H9 (cell line): ENCODE data around the gene SELENOV. TPM values are rescaled to one million over a fixed set of nuclear protein-coding genes. Genes with fewer than 3 reads are reported as not detected.
A peak's percentile ranks its signal among the peaks of the same experiment; 100 is the strongest.

Experiments
- DNase-seq: peaks from one replicate; pipeline ENCODE4 v3.0.0-alpha.2; 2017
- H2AFZ ChIP-seq: one replicate; pipeline ENCODE4 v1.6.1; 2013; ENCODE audit warnings: mild to moderate bottlenecking, low read length, control low read depth, moderate library complexity
- H2AK5ac ChIP-seq: 2 replicates; pipeline ENCODE4 v1.6.1; 2013; ENCODE audit warnings: low read length, control low read depth, mixed read lengths; ENCODE audit not compliant: insufficient read length
- H2BK120ac ChIP-seq: one replicate; pipeline ENCODE4 v1.6.1; 2013; ENCODE audit warnings: low read depth, mild to moderate bottlenecking, low read length, control low read depth, inconsistent platforms; ENCODE audit not compliant: poor library complexity, severe bottlenecking
- H2BK12ac ChIP-seq: 2 replicates; pipeline ENCODE4 v1.6.1; 2013; ENCODE audit warnings: low read length, control low read depth, mixed read lengths, low read depth; ENCODE audit not compliant: insufficient read length
- H2BK15ac ChIP-seq: 2 replicates; pipeline ENCODE4 v1.6.1; 2013; ENCODE audit warnings: low read depth, low read length, control low read depth
- H2BK20ac ChIP-seq: one replicate; pipeline ENCODE4 v1.6.1; 2013; ENCODE audit warnings: low read depth, mild to moderate bottlenecking, low read length, control low read depth, inconsistent platforms; ENCODE audit not compliant: poor library complexity, severe bottlenecking
- H2BK5ac ChIP-seq: 2 replicates; pipeline ENCODE4 v1.6.1; 2013; ENCODE audit warnings: low read length, control low read depth, mixed read lengths; ENCODE audit not compliant: insufficient read length
- H3K14ac ChIP-seq: 2 replicates; pipeline ENCODE4 v1.6.1; 2013; ENCODE audit warnings: low read length, control low read depth; ENCODE audit not compliant: insufficient read depth
- H3K18ac ChIP-seq: 2 replicates; pipeline ENCODE4 v1.6.1; 2013; ENCODE audit warnings: low read depth, mild to moderate bottlenecking, mixed read lengths, low read length, control low read depth; ENCODE audit not compliant: insufficient read length
- H3K23ac ChIP-seq: 2 replicates; pipeline ENCODE4 v1.6.1; 2013; ENCODE audit warnings: low read length, control low read depth, mixed read lengths, low read depth; ENCODE audit not compliant: insufficient read length
- H3K23me2 ChIP-seq: 2 replicates; pipeline ENCODE4 v1.6.1; 2013; ENCODE audit warnings: low read depth, mild to moderate bottlenecking, mixed read lengths, low read length, control low read depth; ENCODE audit not compliant: insufficient read length, poor library complexity, severe bottlenecking
- H3K27ac ChIP-seq: 2 replicates; pipeline ENCODE4 v1.5.1; 2013; ENCODE audit warnings: low read length, control low read depth, mixed read lengths, low read depth; ENCODE audit not compliant: insufficient read length
- H3K27me3 ChIP-seq: 2 replicates; pipeline ENCODE4 v1.6.1; 2013; ENCODE audit warnings: low read length, control low read depth, inconsistent platforms; ENCODE audit not compliant: insufficient read depth
- H3K4ac ChIP-seq: 2 replicates; pipeline ENCODE4 v1.6.1; 2013; ENCODE audit warnings: low read depth, mild to moderate bottlenecking, control low read depth, inconsistent platforms, low read length, moderate library complexity
- H3K4me1 ChIP-seq: 2 replicates; pipeline ENCODE4 v1.6.1; 2013; ENCODE audit warnings: low read length, control low read depth, inconsistent platforms; ENCODE audit not compliant: insufficient read depth
- H3K4me2 ChIP-seq: 2 replicates; pipeline ENCODE4 v1.6.1; 2013; ENCODE audit warnings: low read length, control low read depth, mixed read lengths; ENCODE audit not compliant: insufficient read length, insufficient read depth
- H3K56ac ChIP-seq: 2 replicates; pipeline ENCODE4 v1.6.1; 2013; ENCODE audit warnings: low read depth, mild to moderate bottlenecking, mixed read lengths, low read length, control low read depth; ENCODE audit not compliant: insufficient read length
- H3K79me1 ChIP-seq: 2 replicates; pipeline ENCODE4 v1.6.1; 2013; ENCODE audit warnings: low read depth, mild to moderate bottlenecking, moderate library complexity, low read length, control low read depth, inconsistent platforms; ENCODE audit not compliant: insufficient read depth, poor library complexity, severe bottlenecking
- H3K79me2 ChIP-seq: 2 replicates; pipeline ENCODE4 v1.6.1; 2013; ENCODE audit warnings: low read length, control low read depth, inconsistent platforms; ENCODE audit not compliant: insufficient read depth
- H3K9ac ChIP-seq: 2 replicates; pipeline ENCODE4 v1.6.1; 2013; ENCODE audit warnings: low read length, control low read depth, mixed read lengths; ENCODE audit not compliant: insufficient read length; ENCODE audit errors: extremely low read depth
- H3K9me3 ChIP-seq: one replicate; pipeline ENCODE4 v1.6.1; 2013; ENCODE audit warnings: low read depth, low read length, inconsistent platforms; ENCODE audit not compliant: control insufficient read depth
- H3T11ph ChIP-seq: one replicate; pipeline ENCODE4 v1.6.1; 2013; ENCODE audit warnings: mild to moderate bottlenecking, low read length, control low read depth, inconsistent platforms
- H4K20me1 ChIP-seq: one replicate; pipeline ENCODE4 v1.6.1; 2013; ENCODE audit not compliant: control insufficient read depth, insufficient read length, insufficient read depth
- H4K5ac ChIP-seq: 2 replicates; pipeline ENCODE4 v1.6.1; 2013; ENCODE audit warnings: low read depth, mild to moderate bottlenecking, mixed read lengths, low read length, control low read depth; ENCODE audit not compliant: insufficient read length
- H4K8ac ChIP-seq: replicated peaks from 2 replicates; pipeline ENCODE4 v1.6.1; 2013; ENCODE audit warnings: low read length, control low read depth, mixed read lengths, low read depth; ENCODE audit not compliant: insufficient read length
- H4K91ac ChIP-seq: 2 replicates; pipeline ENCODE4 v1.6.1; 2013; ENCODE audit warnings: low read depth, mild to moderate bottlenecking, moderate library complexity, mixed read lengths, low read length, control low read depth; ENCODE audit not compliant: insufficient read length
- H3K27ac Mint-ChIP-seq, 3 experiments: 2 replicates in 2 of 3; 3 replicates in 1 of 3; pipeline ENCODE4 v1.8.0; 2020 to 2021; ENCODE audit warnings: mixed read lengths in 3 of 3, mild to moderate bottlenecking in 1 of 3, moderate library complexity in 1 of 3
- H3K27me3 Mint-ChIP-seq: 2 replicates; pipeline ENCODE4 v1.8.0; 2021; ENCODE audit warnings: low read depth, mild to moderate bottlenecking, moderate library complexity, mixed read lengths
- H3K36me3 Mint-ChIP-seq, 3 experiments: 2 replicates in 2 of 3; 3 replicates in 1 of 3; pipeline ENCODE4 v1.8.0; 2020 to 2021; ENCODE audit warnings: low read depth in 3 of 3, mixed read lengths in 3 of 3; ENCODE audit not compliant: insufficient read depth in 1 of 3
- H3K4me1 Mint-ChIP-seq, 2 experiments: 2 replicates each; pipeline ENCODE4 v1.8.0; 2020; ENCODE audit warnings: mixed read lengths in 2 of 2
- H3K4me3 Mint-ChIP-seq, 2 experiments: 2 replicates in 1 of 2; 3 replicates in 1 of 2; pipeline ENCODE4 v1.8.0; 2020 to 2021; ENCODE audit warnings: mild to moderate bottlenecking in 2 of 2, mixed read lengths in 2 of 2, moderate library complexity in 1 of 2
- H3K9me3 Mint-ChIP-seq, 2 experiments: 2 replicates in 1 of 2; 3 replicates in 1 of 2; pipeline ENCODE4 v1.8.0; 2020; ENCODE audit warnings: mild to moderate bottlenecking in 2 of 2, mixed read lengths in 2 of 2, moderate library complexity in 1 of 2
- WGBS: extraction: QIAGEN DNeasy Blood & Tissue Kit; methylation state at CpG from one replicate; pipeline ENCODE4 v1.1.7; 2013; ENCODE audit warnings: missing lambda C conversion rate, low lambda C conversion rate, mixed read lengths; ENCODE audit not compliant: insufficient read length; ENCODE audit errors: extremely low coverage; 5-methylcytosine and 5-hydroxymethylcytosine counted together
- total RNA-seq: library from RNA; stranded (reverse); gene quantifications from 2 replicates; pipeline ENCODE4 v1.2.1, GENCODE V29; 2021
- TF ChIP-seq, protein P1 (sequence below): fragments of 200-600 bp; sonication (generic); conservative IDR thresholded peaks from 3 replicates; pipeline ENCODE4 v1.8.0; 2021; ENCODE audit warnings: antibody characterized with exemption, mild to moderate bottlenecking

The SELENOV gene
- total RNA-seq, 1 experiment from 2014 or later: 6.9 TPM

DNA sequence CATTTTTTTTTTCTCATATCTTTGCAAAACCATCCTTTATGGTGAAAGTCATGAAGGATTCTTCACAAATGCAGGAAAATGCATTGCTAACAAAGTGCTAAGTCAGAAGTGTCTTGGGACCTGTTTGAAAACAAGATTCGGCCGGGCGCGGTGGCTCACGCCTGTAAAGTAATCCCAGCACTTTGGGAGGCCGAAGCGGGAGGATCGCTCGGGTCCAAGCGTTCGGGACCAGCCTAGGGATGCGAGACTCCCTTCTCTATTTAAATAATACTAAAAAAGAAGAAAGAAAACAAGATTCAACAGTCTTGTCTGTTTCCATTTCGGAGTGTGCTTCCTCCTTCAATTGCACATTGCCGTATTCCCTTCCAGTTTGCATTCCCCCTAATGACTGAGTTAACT, 16.9 kb downstream of the SELENOV start:
- no peak overlapping the region for H2AK5ac ChIP-seq
- no peak overlapping the region for H3K18ac ChIP-seq
- Mint-ChIP-seq H3K9me3 (peaks cover 0 to 3% of the 10 kb centered on the region in 2 experiments; a peak in 2 of 5 replicates), H3K36me3 (peaks cover 0 to 4% (median 3%) of the 10 kb centered on the region in 3 experiments; a peak in 4 of 7 replicates), H3K4me1 (peaks cover 4 to 6% of the 10 kb centered on the region in 2 experiments), H3K27me3 (peaks cover 6% of the 10 kb centered on the region), H3K4me3 (peak overlapping the region; percentile 90 to 96), H3K27ac (peak overlapping the region in 1 of 3 experiments; percentile 94; a peak in 2 of 7 replicates)
- H4K91ac ChIP-seq: no peak overlapping the region
- H3K4ac ChIP-seq: no peak overlapping the region
- H2AFZ ChIP-seq: no peak overlapping the region
- no peak for DNase-seq
- H3K56ac ChIP-seq: no peak overlapping the region
- no peak overlapping the region for H3T11ph ChIP-seq
- no CpG with 5 or more reads among the region's 14 CpGs for WGBS
- peak overlapping the region; percentile 42 for H3K9ac ChIP-seq
- H4K20me1 ChIP-seq: no peaks in the 10 kb centered on the region
- TF ChIP-seq, protein P1, sequence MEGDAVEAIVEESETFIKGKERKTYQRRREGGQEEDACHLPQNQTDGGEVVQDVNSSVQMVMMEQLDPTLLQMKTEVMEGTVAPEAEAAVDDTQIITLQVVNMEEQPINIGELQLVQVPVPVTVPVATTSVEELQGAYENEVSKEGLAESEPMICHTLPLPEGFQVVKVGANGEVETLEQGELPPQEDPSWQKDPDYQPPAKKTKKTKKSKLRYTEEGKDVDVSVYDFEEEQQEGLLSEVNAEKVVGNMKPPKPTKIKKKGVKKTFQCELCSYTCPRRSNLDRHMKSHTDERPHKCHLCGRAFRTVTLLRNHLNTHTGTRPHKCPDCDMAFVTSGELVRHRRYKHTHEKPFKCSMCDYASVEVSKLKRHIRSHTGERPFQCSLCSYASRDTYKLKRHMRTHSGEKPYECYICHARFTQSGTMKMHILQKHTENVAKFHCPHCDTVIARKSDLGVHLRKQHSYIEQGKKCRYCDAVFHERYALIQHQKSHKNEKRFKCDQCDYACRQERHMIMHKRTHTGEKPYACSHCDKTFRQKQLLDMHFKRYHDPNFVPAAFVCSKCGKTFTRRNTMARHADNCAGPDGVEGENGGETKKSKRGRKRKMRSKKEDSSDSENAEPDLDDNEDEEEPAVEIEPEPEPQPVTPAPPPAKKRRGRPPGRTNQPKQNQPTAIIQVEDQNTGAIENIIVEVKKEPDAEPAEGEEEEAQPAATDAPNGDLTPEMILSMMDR: no peak
- no peak overlapping the region for H2BK20ac ChIP-seq
- H2BK12ac ChIP-seq: no peak overlapping the region
- H2BK120ac ChIP-seq: no peak overlapping the region
- H3K79me1 ChIP-seq: no peaks in the 10 kb centered on the region
- H3K9me3 ChIP-seq: no peaks in the 10 kb centered on the region
- no peak overlapping the region for H2BK5ac ChIP-seq
- no peaks in the 10 kb centered on the region for H3K79me2 ChIP-seq
- H3K27ac ChIP-seq: no peak overlapping the region
- 0 out of 2 replicates have a peak overlapping the region, but pooled peaks have one; percentile 18 for H3K14ac ChIP-seq
- no peak overlapping the region for H3K23ac ChIP-seq
- no peaks in the 10 kb centered on the region; the same call in 1 of the 2 replicates for H3K27me3 ChIP-seq
- H3K4me1 ChIP-seq: no peaks in the 10 kb centered on the region
- H4K8ac ChIP-seq: no peak overlapping the region
- H4K5ac ChIP-seq: no peak overlapping the region
- no peak overlapping the region for H2BK15ac ChIP-seq
- peak overlapping the region; percentile 76 for H3K4me2 ChIP-seq
- peaks cover 5% of the 10 kb centered on the region for H3K23me2 ChIP-seq
